Measurements from ENCODE around the gene DRD2.

DRD2 gene

GRCh38 chr11:113370634-113371033, 104.6 kb downstream of the DRD2 start:
- no peak for DNase-seq (ENCODE audit: low read depth)

- no peak for DNase-seq (ENCODE audit: low read depth)
Measured at GRCh38 chr11:113369411-113369810, 105.8 kb downstream of the DRD2 start.

- no peak for DNase-seq (ENCODE audit: low read depth)
Measured at GRCh38 chr11:113365895-113366294, 109.3 kb downstream of the DRD2 start.

- no peak for DNase-seq (ENCODE audit: low read depth)
Measured at GRCh38 chr11:113363996-113364641, 111.1 kb downstream of the DRD2 start.

GRCh38 chr11:113363406-113363805, 111.8 kb downstream of the DRD2 start:
- DNase-seq (ENCODE audit: low read depth) = no peak

All from iris pigment epithelial cell (primary cell).